Measurements from ENCODE around the gene CCDC141.

DNA sequence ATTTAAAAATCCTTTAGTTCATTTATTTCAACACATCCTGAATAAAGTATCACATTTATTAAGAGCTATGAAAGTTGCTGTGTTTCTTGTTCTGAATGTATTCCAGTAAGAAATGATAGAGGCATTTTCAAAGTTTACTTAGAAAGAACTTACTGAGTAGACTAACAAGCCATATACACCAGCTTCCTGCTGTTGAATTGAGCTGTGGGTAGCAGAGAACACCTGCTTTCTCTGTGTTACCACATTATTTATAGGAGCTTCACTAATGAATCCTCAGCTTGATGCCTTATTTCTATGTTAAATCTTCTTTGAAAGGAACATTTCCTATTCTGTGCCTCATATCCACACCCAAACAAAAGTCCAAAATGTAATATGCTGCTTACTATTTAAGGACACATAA is 115.4 kb downstream of the CCDC141 start:
- TF ChIP-seq EP300 (IDR thresholded peaks at IDR 0.05): no peak
- TF ChIP-seq, protein P1, sequence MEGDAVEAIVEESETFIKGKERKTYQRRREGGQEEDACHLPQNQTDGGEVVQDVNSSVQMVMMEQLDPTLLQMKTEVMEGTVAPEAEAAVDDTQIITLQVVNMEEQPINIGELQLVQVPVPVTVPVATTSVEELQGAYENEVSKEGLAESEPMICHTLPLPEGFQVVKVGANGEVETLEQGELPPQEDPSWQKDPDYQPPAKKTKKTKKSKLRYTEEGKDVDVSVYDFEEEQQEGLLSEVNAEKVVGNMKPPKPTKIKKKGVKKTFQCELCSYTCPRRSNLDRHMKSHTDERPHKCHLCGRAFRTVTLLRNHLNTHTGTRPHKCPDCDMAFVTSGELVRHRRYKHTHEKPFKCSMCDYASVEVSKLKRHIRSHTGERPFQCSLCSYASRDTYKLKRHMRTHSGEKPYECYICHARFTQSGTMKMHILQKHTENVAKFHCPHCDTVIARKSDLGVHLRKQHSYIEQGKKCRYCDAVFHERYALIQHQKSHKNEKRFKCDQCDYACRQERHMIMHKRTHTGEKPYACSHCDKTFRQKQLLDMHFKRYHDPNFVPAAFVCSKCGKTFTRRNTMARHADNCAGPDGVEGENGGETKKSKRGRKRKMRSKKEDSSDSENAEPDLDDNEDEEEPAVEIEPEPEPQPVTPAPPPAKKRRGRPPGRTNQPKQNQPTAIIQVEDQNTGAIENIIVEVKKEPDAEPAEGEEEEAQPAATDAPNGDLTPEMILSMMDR (IDR thresholded peaks at IDR 0.05): no peak
- no peak for TF ChIP-seq POLR2A (IDR thresholded peaks at IDR 0.05)
- TF ChIP-seq POLR2AphosphoS5 (IDR thresholded peaks at IDR 0.05): no peak
